ENCODE results near the gene ADAP1. TPM values are rescaled to one million over a fixed set of nuclear protein-coding genes. Genes with fewer than 3 reads are reported as not detected.

ADAP1 gene
- total RNA-seq, 2 donors from 2014 or later: 3.8 to 6.5 TPM

- no peaks in the 10 kb centered on the region for H3K9me3 Mint-ChIP-seq
- H3K9ac ChIP-seq (ENCODE audit: extremely low read depth, low read length, poor library complexity, severe bottlenecking): no peak within 1 kb of the TSS
- TF ChIP-seq, protein P1, sequence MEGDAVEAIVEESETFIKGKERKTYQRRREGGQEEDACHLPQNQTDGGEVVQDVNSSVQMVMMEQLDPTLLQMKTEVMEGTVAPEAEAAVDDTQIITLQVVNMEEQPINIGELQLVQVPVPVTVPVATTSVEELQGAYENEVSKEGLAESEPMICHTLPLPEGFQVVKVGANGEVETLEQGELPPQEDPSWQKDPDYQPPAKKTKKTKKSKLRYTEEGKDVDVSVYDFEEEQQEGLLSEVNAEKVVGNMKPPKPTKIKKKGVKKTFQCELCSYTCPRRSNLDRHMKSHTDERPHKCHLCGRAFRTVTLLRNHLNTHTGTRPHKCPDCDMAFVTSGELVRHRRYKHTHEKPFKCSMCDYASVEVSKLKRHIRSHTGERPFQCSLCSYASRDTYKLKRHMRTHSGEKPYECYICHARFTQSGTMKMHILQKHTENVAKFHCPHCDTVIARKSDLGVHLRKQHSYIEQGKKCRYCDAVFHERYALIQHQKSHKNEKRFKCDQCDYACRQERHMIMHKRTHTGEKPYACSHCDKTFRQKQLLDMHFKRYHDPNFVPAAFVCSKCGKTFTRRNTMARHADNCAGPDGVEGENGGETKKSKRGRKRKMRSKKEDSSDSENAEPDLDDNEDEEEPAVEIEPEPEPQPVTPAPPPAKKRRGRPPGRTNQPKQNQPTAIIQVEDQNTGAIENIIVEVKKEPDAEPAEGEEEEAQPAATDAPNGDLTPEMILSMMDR (conservative IDR thresholded peaks at IDR 0.05): no peak
- H3K36me3 Mint-ChIP-seq (ENCODE audit: low read depth): no peaks in the 10 kb centered on the region
- H3K4me1 ChIP-seq (ENCODE audit: control insufficient read depth, insufficient read depth, low read length): no peaks in the 10 kb centered on the region
- no peaks in the 10 kb centered on the region for H3K9me3 ChIP-seq (ENCODE audit: control insufficient read depth, low read length)
- H3K27ac ChIP-seq (ENCODE audit: low read depth, low read length): peak within 1 kb of the TSS; percentile 66
- DNase-seq: no peak
- no peaks in the 10 kb centered on the region for H3K27me3 Mint-ChIP-seq (ENCODE audit: insufficient read depth)
- H3K4me3 ChIP-seq (ENCODE audit: low read length): no peak within 1 kb of the TSS
- H3K4me1 Mint-ChIP-seq: no peaks in the 10 kb centered on the region
- H3K27me3 ChIP-seq (ENCODE audit: control insufficient read depth, insufficient read depth, low read length, poor library complexity, severe bottlenecking): no peaks in the 10 kb centered on the region
- H3K4me3 Mint-ChIP-seq: no peak within 1 kb of the TSS
- WGBS, 2 experiments (ENCODE audit: insufficient coverage in 1 of 2, insufficient read length in 1 of 2): 92 to 96% methylated on average over 14 to 34 of the region's 34 CpGs
- H3K36me3 ChIP-seq (ENCODE audit: control insufficient read depth, insufficient read depth, low read length): no peaks in the 10 kb centered on the region
- no peak within 1 kb of the TSS for H3K27ac Mint-ChIP-seq
These were observed 28.6 kb upstream of the ADAP1 start, which contains the start of gene CYP2W1 for GRCh38 chr7:983004-983615. Gene CYP2W1, plus strand, starts transcription at chr7:983181. Its CDS starts 31 bp downstream, at chr7:983212.

DNA sequence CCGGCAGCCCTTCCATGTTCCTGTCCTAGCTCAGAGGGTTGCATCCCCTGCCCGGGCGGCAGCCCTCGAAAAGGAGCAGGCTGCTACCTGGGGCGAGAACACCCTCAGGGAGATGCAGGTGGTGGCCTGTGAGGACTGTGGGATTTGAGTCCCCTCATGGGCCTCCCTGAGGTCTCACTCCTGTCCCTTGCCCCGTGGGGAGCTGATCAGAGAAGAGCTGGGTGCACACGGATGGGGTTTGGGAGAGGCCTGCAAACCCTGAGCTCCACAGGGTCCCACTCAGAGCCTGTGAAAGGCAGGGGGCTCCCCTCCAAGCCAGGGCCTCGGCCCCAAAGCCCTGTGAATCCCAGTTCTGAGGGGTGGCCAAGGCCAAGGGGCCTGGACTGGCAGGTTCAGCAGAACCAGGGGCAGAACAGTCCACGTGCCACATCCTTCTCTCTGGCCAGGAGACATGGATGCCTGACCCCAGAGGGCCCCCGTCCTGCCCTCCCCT lies 28.1 kb upstream of the ADAP1 start:
- no peak overlapping the region for H3K27ac Mint-ChIP-seq

DNA sequence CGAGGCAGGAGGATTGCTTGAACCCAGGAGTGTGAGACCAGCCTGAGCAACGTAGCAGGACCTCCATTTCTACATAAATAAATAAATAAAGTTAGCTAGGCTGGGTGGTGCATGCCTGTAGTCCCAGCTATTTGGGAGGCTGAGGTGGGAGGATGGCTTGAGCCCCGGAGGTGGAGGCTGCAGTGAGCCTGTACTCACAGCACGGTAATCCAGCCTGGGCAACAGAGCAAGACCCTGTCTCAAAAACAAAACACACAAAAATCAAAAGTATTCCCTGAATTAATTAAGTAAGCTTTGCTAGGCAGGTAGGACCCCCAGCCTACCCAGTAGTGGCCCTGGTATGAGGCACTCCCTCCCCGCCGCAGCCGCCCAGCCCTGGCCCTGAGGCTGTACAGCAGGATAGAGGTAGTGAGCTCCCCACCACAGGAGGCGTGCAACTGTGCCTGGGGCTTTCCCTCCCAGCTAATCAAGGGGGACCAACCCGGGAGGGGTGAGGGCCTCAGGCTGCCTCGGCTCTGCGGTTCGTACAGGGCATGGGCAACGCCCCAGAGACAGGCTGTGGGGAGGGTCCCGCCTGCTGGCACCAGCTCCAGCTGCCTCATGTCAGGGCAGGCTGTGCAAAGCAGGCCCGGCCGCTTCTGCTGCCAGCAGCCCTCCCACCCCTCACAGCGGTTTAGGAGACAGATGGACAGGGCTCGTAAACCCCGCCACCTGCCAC lies 27.5 kb upstream of the ADAP1 start:
- no peaks in the 10 kb centered on the region for H3K27me3 Mint-ChIP-seq (ENCODE audit: insufficient read depth)
- no peak overlapping the region for H3K4me3 Mint-ChIP-seq
- H3K4me1 ChIP-seq (ENCODE audit: control insufficient read depth, insufficient read depth, low read length): peaks cover 4% of the 10 kb centered on the region
- no peaks in the 10 kb centered on the region for H3K36me3 Mint-ChIP-seq (ENCODE audit: low read depth)
- no peaks in the 10 kb centered on the region for H3K9me3 ChIP-seq (ENCODE audit: control insufficient read depth, low read length)
- no peak overlapping the region for H3K4me3 ChIP-seq (ENCODE audit: low read length)
- peaks cover 10% of the 10 kb centered on the region for H3K4me1 Mint-ChIP-seq
- H3K27me3 ChIP-seq (ENCODE audit: control insufficient read depth, insufficient read depth, low read length, poor library complexity, severe bottlenecking): no peaks in the 10 kb centered on the region
- H3K27ac Mint-ChIP-seq: no peak overlapping the region
- TF ChIP-seq, protein P1 (conservative IDR thresholded peaks at IDR 0.05): no peak
- no peak overlapping the region for H3K27ac ChIP-seq (ENCODE audit: low read depth, low read length)
- H3K36me3 ChIP-seq (ENCODE audit: control insufficient read depth, insufficient read depth, low read length): no peaks in the 10 kb centered on the region
- DNase-seq: no peak
- H3K9ac ChIP-seq (ENCODE audit: extremely low read depth, low read length, poor library complexity, severe bottlenecking): no peak overlapping the region
- WGBS, 2 experiments (ENCODE audit: insufficient coverage in 1 of 2, insufficient read length in 1 of 2): 93% methylated on average over 18 of the region's 19 CpGs
- no peaks in the 10 kb centered on the region for H3K9me3 Mint-ChIP-seq

More for the DNA sequence above, 28.1 kb upstream of the ADAP1 start:
- no peak overlapping the region for H3K9ac ChIP-seq (ENCODE audit: extremely low read depth, low read length, poor library complexity, severe bottlenecking)
- DNase-seq: no peak
- H3K36me3 ChIP-seq (ENCODE audit: control insufficient read depth, insufficient read depth, low read length): no peaks in the 10 kb centered on the region
- H3K9me3 ChIP-seq (ENCODE audit: control insufficient read depth, low read length): no peaks in the 10 kb centered on the region
- TF ChIP-seq, protein P1 (conservative IDR thresholded peaks at IDR 0.05): no peak
- Mint-ChIP-seq H3K27me3 (ENCODE audit: insufficient read depth) (no peaks in the 10 kb centered on the region), H3K9me3 (no peaks in the 10 kb centered on the region), H3K4me3 (no peak overlapping the region), H3K36me3 (ENCODE audit: low read depth) (no peaks in the 10 kb centered on the region), H3K4me1 (peaks cover 5% of the 10 kb centered on the region)
- H3K27me3 ChIP-seq (ENCODE audit: control insufficient read depth, insufficient read depth, low read length, poor library complexity, severe bottlenecking): no peaks in the 10 kb centered on the region
- 82 to 89% methylated on average over 5 to 10 of the region's 10 CpGs for WGBS, 2 experiments (ENCODE audit: insufficient coverage in 1 of 2, insufficient read length in 1 of 2)
- H3K4me1 ChIP-seq (ENCODE audit: control insufficient read depth, insufficient read depth, low read length): peaks cover 3% of the 10 kb centered on the region
- H3K27ac ChIP-seq (ENCODE audit: low read depth, low read length): peak overlapping the region; percentile 66
- H3K4me3 ChIP-seq (ENCODE audit: low read length): no peak overlapping the region
